HL-60/S4 (cell line): ENCODE data around the gene MANSC4.

ENCODE experiments used
- in situ Hi-C: fragments of 300-500 bp; cut with MboI; formaldehyde crosslinking; loops from 2 replicates; pipeline ENCODE4 v1.14.3; 2022; ENCODE audit warnings: low sequenced_read_pairs

Gene MANSC4

GRCh38 chr12:27779920-27780611, at the start of gene MANSC4, which contains the start of gene KLHL42:
Gene MANSC4, minus strand, starts transcription at chr12:27780236. Its CDS starts 8,960 bp downstream, at chr12:27771276.
Gene KLHL42, plus strand, starts transcription at chr12:27780233. Its CDS starts 98 bp downstream, at chr12:27780331.
- in situ Hi-C loops: no loop called here

DNA sequence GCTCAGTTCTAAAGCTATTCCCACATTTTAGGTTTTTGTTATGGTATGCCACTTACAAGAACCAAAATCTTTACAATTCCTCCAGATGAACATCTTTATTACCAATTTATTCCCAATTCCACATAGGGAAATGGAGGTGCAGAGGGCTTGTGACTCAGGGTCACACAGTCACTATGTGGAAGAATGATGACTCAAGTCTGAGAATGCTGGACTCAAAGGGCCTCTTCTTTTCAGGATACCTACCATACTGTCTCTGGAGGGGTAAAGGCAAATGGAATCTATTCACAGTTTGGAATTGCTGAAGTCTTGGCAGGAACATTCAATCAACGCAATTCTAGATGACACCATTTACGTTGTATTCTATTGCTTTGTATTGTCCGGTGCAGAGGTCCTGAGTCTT, 48.2 kb upstream of the MANSC4 start:
- in situ Hi-C loops: no loop called here

GRCh38 chr12:27826076-27826475, 46.0 kb upstream of the MANSC4 start:
- in situ Hi-C loops: no loop called here

- in situ Hi-C loops: no loop called here
These were observed 44.2 kb upstream of the MANSC4 start for GRCh38 chr12:27824126-27824842.

DNA sequence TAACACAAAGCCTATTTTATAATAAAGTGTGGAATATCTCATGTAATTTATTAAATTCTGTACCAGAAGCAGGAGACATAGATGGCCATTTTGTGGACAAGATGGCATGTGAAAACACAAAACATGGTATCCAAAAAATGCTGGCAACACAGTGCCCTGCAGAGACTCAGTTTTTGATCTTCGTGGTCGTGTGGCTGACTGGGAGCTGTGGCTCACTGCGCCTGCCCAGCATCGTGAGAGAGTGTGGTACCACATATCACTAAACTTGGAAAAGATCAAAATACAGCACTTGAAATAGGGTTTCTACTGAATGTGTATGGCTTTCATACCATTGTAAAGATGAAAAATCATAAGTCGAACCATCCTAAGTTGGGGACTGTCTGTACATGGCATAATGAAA, 43.0 kb upstream of the MANSC4 start:
- in situ Hi-C loops: no loop called here

- in situ Hi-C loops: no loop called here
These were observed 42.2 kb upstream of the MANSC4 start for GRCh38 chr12:27822076-27822712.

DNA sequence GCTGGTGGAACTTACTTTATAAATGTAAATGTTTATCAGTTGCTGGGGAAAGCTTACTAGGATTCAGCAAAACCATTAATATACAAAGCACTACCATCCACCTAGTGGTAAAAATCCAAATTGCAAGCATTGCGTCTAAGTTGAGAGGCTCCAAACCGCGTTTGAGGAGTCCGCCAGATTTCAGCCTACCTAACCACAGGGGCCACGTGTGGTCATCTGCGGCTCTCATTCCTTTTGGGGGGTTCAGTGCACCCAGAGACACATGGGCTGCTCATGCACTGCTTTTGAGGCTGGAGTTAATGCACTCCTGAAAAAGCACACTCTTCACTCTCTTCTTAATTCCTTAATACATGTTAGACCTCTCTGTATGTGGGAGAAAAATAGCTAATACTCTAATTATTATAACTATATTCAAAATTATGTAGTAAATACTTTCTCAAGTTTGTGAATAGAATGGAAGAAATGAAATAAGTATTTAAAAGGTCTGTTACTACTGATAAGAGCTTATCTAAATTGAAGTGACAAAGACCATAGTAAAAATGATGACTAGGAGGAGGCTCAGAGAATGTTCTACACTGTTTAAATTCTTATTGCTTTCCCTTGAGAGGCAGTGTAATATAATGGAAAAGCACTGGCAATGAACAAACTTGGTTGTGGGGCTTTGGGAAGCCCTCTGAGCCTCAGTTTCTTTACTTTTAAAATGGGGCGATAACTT, 41.4 kb upstream of the MANSC4 start:
- in situ Hi-C loops: no loop called here

GRCh38 chr12:27820564-27820963, 40.5 kb upstream of the MANSC4 start:
- in situ Hi-C loops: no loop called here

GRCh38 chr12:27818401-27818918, 38.4 kb upstream of the MANSC4 start:
- in situ Hi-C loops: no loop called here

- in situ Hi-C loops: no loop called here
These were observed 37.7 kb upstream of the MANSC4 start for GRCh38 chr12:27817766-27818165.

DNA sequence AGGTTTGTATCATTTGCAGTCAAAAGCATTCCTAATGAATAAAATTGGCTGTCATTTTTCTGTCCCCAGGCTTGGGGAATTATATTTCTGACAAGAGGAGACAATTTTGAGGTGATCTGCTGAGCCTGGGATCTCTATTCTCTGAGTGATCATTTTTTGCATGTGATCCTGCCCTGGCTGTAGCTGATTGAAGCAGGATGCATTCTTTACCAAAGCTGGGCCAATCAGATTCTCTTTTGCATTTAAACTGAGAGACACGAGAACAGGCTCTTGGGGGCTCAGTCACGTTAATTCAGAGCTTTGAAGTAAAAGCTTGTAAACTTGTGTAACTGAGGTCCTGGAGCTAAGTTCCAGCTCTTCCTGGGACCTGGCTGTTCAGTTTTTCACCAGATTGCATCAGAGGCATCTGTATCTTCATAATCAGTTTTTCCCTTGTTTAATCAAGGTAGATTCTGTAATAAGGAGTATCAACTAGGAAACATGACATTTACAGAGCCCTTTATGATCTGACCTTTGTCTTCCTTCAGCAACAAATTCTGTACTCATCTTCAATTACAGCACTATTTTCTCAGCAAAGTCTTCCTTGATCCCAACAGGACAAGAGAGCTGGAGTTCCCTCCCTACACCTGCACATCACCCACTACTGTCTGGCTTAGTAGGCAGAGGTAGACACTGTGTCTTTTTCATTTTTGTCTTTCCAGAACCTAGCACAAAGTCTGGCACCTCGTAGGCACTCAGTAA, 35.0 kb upstream of the MANSC4 start:
- in situ Hi-C loops: no loop called here

GRCh38 chr12:27814411-27814810, 34.4 kb upstream of the MANSC4 start:
- in situ Hi-C loops: no loop called here

GRCh38 chr12:27812502-27812901, 32.5 kb upstream of the MANSC4 start:
- in situ Hi-C loops: no loop called here

GRCh38 chr12:27810756-27811155, 30.7 kb upstream of the MANSC4 start:
- in situ Hi-C loops: no loop called here

DNA sequence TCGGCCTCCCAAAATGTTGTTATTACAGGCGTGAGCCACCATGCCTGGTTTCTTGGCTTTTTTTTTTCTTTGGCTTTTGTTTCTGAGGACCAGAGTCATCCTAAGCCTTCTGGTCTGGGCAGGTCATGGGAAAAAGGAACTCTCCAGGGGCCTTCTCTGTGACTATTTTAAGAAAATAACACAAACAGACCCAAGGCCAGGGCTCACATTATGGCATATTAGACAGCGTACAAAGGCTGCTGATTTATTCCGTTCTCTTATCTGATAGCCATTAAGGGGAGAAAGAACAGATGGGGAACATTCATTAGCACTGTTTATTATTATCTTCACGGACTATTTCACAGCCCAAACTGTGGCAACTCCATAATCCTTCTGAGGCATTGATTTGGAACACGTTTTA, 28.8 kb upstream of the MANSC4 start:
- in situ Hi-C loops: no loop called here

- in situ Hi-C loops: no loop called here
These were observed 27.1 kb upstream of the MANSC4 start for GRCh38 chr12:27807063-27807703.

DNA sequence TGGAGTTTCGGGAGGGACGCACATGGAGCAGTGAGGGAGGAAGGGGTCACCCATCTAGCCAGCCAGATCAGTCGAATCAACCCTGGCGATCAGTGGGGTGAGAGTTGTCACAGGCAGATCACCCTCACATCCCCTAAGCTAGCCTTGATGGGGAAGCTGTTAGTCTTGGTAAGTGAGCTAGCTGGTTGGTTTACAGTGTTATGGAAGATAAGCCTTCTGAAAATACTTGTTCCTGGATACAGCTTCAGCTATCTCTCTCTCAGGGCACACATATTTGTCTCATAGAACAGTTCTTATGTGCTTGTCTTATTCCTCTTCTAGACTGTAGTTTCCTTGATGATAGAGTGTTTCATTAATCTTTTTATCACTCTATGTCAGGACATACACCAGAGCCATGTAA, 26.2 kb upstream of the MANSC4 start:
- in situ Hi-C loops: no loop called here

DNA sequence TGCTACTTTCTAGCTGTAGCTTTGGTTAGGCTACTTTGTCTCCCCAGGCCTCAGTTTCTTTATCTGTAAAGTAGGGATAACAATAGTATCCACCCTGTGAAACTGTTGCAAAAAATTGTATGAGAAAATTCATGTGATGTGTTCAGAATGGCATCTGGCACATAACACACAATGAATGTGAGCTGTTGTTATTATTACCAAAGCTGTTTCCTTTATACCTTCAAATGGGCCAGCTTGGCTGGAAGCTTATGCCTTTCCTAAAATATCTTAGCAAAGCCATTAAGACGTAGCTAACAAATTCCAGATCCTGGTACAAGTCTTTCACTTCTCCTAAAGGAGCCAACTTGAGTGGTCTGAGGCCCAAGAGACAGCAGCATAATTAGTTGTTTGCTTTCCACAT, 25.2 kb upstream of the MANSC4 start:
- in situ Hi-C loops: no loop called here

DNA sequence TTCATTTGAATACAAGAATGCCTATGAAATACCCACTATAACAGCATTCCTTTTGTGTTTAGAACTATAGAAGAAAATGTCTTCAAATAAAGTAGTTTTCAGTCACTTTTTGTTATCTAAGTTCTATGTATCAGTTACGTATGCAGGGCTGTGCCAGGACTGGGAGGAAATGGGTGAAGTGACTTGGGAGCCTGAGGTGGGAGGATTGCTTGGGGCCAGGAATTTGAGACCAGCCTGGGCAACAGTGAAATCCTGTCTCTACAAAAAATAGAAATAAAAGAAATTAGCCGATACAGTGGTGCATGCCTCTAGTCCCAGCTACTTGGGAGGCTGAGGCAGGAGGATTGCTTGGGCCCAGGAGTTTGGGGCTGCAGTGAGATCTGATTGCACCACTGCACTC, 22.9 kb upstream of the MANSC4 start:
- in situ Hi-C loops: no loop called here

GRCh38 chr12:27802511-27802910, 22.5 kb upstream of the MANSC4 start:
- in situ Hi-C loops: no loop called here
